ENCODE results near the gene YPEL5. TPM values are rescaled to one million over a fixed set of nuclear protein-coding genes. Genes with fewer than 3 reads are reported as not detected.

The YPEL5 gene
- total RNA-seq, 1 donor from 2014 or later, result 66.4 TPM

DNA sequence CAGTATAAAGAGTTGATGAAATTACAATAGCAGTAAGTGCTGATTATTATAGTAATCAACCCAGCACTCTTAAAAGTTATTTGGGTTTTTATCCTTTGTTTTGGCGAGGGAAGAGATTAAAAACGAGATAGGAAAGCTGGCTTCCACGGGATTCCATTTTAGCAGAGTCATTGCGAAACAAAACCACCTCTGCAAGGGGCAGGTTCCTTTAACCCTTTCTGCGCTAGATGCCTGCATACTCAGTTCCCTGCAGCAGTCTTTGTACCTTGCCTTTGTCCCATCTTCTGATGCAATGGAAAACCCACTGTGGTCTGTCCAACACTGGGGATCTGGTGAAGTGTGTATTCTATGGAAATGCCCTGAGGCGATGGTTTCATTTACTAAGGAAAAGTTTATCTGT is 2.7 kb downstream of the YPEL5 start:
- Mint-ChIP-seq H3K9me3 (no peaks in the 10 kb centered on the region), H3K27me3 (ENCODE audit: insufficient read depth, low read depth) (peaks cover 6% of the 10 kb centered on the region), H3K36me3 (peaks cover 13% of the 10 kb centered on the region), H3K4me3 (no peak overlapping the region), H3K4me1 (peaks cover 24% of the 10 kb centered on the region), H3K27ac (no peak overlapping the region)
- H2AFZ ChIP-seq (replicated peaks), result no peak overlapping the region
- peaks cover 36% of the 10 kb centered on the region for H3K4me1 ChIP-seq
- no peak overlapping the region for H3K27ac ChIP-seq
- TF ChIP-seq EZH2phosphoT487 (IDR thresholded peaks at IDR 0.05), result no peak
- no peak for TF ChIP-seq EZH2 (IDR thresholded peaks at IDR 0.05)
- no peak for TF ChIP-seq CTCF (IDR thresholded peaks at IDR 0.05)
- no peaks in the 10 kb centered on the region for H3K9me3 ChIP-seq (ENCODE audit: low read depth)
- H3K36me3 ChIP-seq, result no peaks in the 10 kb centered on the region
- H3K9ac ChIP-seq, result no peak overlapping the region
- peak overlapping the region; percentile 15 for H3K4me3 ChIP-seq
- peak; percentile 40 for DNase-seq (ENCODE audit: low spot score)
- peak overlapping the region; percentile 72 for H3K4me2 ChIP-seq
- peaks cover 12% of the 10 kb centered on the region for H4K20me1 ChIP-seq (ENCODE audit: low read depth)
- H3K27me3 ChIP-seq, result peaks cover 16% of the 10 kb centered on the region
- peaks cover 13% of the 10 kb centered on the region for H3K79me2 ChIP-seq (ENCODE audit: low read depth)
- H3F3A ChIP-seq (ENCODE audit: low read depth), result peaks cover 26% of the 10 kb centered on the region

DNA sequence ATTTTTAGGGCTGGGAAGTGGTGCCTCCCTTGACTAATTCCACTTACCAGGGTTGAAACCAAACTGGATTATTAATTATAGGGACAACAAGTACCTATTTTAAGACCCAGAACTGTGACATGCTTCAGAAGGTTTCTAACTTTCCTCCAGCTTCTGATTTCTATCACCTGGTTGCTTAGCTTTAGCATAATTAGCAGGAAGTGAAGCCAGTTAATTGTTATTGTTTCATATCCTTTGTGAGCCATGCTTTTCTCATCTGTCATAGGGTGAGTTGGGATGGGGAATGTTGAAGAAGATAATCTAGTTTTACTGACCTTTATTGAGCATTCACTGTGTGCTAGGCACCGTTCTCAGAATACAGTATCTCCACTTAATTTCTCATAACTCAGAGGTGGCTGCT is 3.2 kb downstream of the YPEL5 start:
- no peak overlapping the region for H3K27ac Mint-ChIP-seq
- H3K4me2 ChIP-seq, result peak overlapping the region; percentile 72
- H2AFZ ChIP-seq (replicated peaks), result no peak overlapping the region
- peaks cover 26% of the 10 kb centered on the region for H3F3A ChIP-seq (ENCODE audit: low read depth)
- peaks cover 13% of the 10 kb centered on the region for H3K79me2 ChIP-seq (ENCODE audit: low read depth)
- no peak overlapping the region for H3K9ac ChIP-seq
- H3K27me3 ChIP-seq, result peaks cover 11% of the 10 kb centered on the region
- no peak for TF ChIP-seq EZH2 (IDR thresholded peaks at IDR 0.05)
- no peak for TF ChIP-seq EZH2phosphoT487 (IDR thresholded peaks at IDR 0.05)
- no peak for TF ChIP-seq CTCF (IDR thresholded peaks at IDR 0.05)
- no peaks in the 10 kb centered on the region for H3K9me3 ChIP-seq (ENCODE audit: low read depth)
- no peak for DNase-seq (ENCODE audit: low spot score)
- peaks cover 6% of the 10 kb centered on the region for H3K27me3 Mint-ChIP-seq (ENCODE audit: insufficient read depth, low read depth)
- peak overlapping the region; percentile 15 for H3K4me3 ChIP-seq
- peaks cover 13% of the 10 kb centered on the region for H3K36me3 Mint-ChIP-seq
- no peaks in the 10 kb centered on the region for H3K9me3 Mint-ChIP-seq
- peaks cover 12% of the 10 kb centered on the region for H4K20me1 ChIP-seq (ENCODE audit: low read depth)
- H3K27ac ChIP-seq, result no peak overlapping the region
- no peak overlapping the region for H3K4me3 Mint-ChIP-seq
- H3K4me1 Mint-ChIP-seq, result peaks cover 24% of the 10 kb centered on the region
- peaks cover 36% of the 10 kb centered on the region for H3K4me1 ChIP-seq
- no peaks in the 10 kb centered on the region for H3K36me3 ChIP-seq

GRCh38 chr2:30150786-30151185 is 4.0 kb downstream of the YPEL5 start:
- no peak overlapping the region for H3K27ac ChIP-seq
- H3K4me1 ChIP-seq, result peaks cover 34% of the 10 kb centered on the region
- no peaks in the 10 kb centered on the region for H3K9me3 ChIP-seq (ENCODE audit: low read depth)
- no peak for DNase-seq (ENCODE audit: low spot score)
- Mint-ChIP-seq H3K4me3 (no peak overlapping the region), H3K27ac (no peak overlapping the region), H3K27me3 (ENCODE audit: insufficient read depth, low read depth) (peaks cover 4% of the 10 kb centered on the region), H3K4me1 (peaks cover 23% of the 10 kb centered on the region), H3K36me3 (peaks cover 13% of the 10 kb centered on the region), H3K9me3 (no peaks in the 10 kb centered on the region)
- no peak for TF ChIP-seq CTCF (IDR thresholded peaks at IDR 0.05)
- no peak for TF ChIP-seq EZH2phosphoT487 (IDR thresholded peaks at IDR 0.05)
- no peak for TF ChIP-seq EZH2 (IDR thresholded peaks at IDR 0.05)
- H3K79me2 ChIP-seq (ENCODE audit: low read depth), result peaks cover 13% of the 10 kb centered on the region
- no peak overlapping the region for H3K4me3 ChIP-seq
- peaks cover 15% of the 10 kb centered on the region for H4K20me1 ChIP-seq (ENCODE audit: low read depth)
- H3K4me2 ChIP-seq, result peak overlapping the region; percentile 72
- peaks cover 3% of the 10 kb centered on the region for H3K27me3 ChIP-seq
- no peak overlapping the region for H3K9ac ChIP-seq
- peaks cover 25% of the 10 kb centered on the region for H3F3A ChIP-seq (ENCODE audit: low read depth)
- no peaks in the 10 kb centered on the region for H3K36me3 ChIP-seq
- no peak overlapping the region for H2AFZ ChIP-seq (replicated peaks)

Measured in neural progenitor cell (in vitro differentiated cells).